ENCODE data around the gene MAP7.
"Not testable (repeated sequence)": the region's sequence is repeated elsewhere in the genome, so short reads cannot be mapped to it uniquely, and the experiment has no call there.

MAP7 gene

DNA sequence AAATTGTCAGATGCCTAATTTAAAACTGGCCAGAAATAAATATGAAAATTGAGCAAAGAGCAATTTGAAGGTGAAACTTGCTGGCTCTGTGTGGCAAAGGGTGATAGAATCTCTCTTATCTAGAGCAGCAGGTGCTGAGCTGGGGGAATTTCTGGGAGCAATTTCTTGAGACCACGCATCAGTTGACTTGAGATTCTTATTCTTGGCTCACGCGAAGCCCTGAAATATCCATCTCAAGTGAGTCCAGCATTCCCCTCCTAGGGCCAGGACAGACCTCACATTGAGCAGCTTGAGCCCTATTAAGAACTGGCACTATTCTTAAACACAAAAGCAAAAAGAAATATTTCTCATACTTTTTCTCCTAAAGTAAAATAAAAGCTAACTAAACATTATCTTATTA is 66.3 kb downstream of the MAP7 start:
- H3K27ac ChIP-seq (ENCODE audit: insufficient read depth, low read length, poor library complexity, severe bottlenecking), result no peak overlapping the region
- DNase-seq, result no peak
- no peaks in the 10 kb centered on the region for H3K4me1 ChIP-seq (ENCODE audit: control insufficient read depth, insufficient read depth, low read length, poor library complexity, severe bottlenecking)
- H3K36me3 ChIP-seq (ENCODE audit: control insufficient read depth, insufficient read depth, low read length), result no peaks in the 10 kb centered on the region
- no peaks in the 10 kb centered on the region for H3K27me3 ChIP-seq (replicated peaks; ENCODE audit: control insufficient read depth, insufficient read depth, low read length, poor library complexity, severe bottlenecking)
- H3K9me3 ChIP-seq (ENCODE audit: control insufficient read depth, low read length), result no peaks in the 10 kb centered on the region
- H3K4me3 ChIP-seq (ENCODE audit: insufficient read depth, low read depth, low read length, poor library complexity, severe bottlenecking), result no peak overlapping the region

DNA sequence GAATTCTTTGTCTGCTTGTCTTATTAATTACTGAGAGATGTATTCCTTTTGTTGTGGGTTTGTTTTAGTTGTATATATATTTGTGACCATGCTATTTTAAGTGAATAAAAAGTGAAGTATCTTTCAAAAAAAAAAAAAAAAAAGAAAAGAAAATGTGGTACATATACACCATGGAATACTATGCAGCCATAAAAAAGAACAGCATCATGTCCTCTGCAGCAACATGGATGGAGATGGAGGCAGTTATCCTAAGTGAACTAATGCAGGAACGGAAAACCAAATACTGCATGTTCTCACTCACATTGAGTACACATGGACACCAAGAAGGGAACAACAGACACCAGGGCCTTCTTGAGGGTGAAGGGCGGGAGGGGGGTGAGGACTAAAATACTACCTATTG is 67.2 kb downstream of the MAP7 start:
- not testable (repeated sequence) for H3K4me1 ChIP-seq (ENCODE audit: control insufficient read depth, insufficient read depth, low read length, poor library complexity, severe bottlenecking); DNase-seq; H3K27me3 ChIP-seq (replicated peaks; ENCODE audit: control insufficient read depth, insufficient read depth, low read length, poor library complexity, severe bottlenecking); H3K36me3 ChIP-seq (ENCODE audit: control insufficient read depth, insufficient read depth, low read length); H3K27ac ChIP-seq (ENCODE audit: insufficient read depth, low read length, poor library complexity, severe bottlenecking); H3K9me3 ChIP-seq (ENCODE audit: control insufficient read depth, low read length); H3K4me3 ChIP-seq (ENCODE audit: insufficient read depth, low read depth, low read length, poor library complexity, severe bottlenecking)

DNA sequence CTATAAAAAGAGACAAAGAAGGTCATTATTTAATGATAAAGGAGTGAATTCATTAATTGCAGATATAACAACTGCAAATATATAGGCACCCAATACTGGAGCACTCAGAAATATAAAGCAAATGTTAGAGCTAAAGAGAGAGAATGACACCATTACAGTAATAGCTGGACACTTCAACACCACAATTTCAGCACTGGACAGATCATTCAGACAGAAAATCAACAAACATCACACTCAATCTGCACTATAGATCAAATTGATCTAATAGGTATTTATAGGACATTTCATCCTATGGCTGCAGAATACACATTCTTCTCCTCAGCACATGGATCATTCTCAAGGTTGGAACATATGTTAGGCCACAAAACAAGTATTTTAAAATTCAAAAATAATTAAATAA is 72.7 kb downstream of the MAP7 start:
- no peak overlapping the region for H3K27ac ChIP-seq (ENCODE audit: insufficient read depth, low read length, poor library complexity, severe bottlenecking)
- no peaks in the 10 kb centered on the region for H3K36me3 ChIP-seq (ENCODE audit: control insufficient read depth, insufficient read depth, low read length)
- H3K9me3 ChIP-seq (ENCODE audit: control insufficient read depth, low read length), result no peaks in the 10 kb centered on the region
- H3K4me3 ChIP-seq (ENCODE audit: insufficient read depth, low read depth, low read length, poor library complexity, severe bottlenecking), result no peak overlapping the region
- no peaks in the 10 kb centered on the region for H3K4me1 ChIP-seq (ENCODE audit: control insufficient read depth, insufficient read depth, low read length, poor library complexity, severe bottlenecking)
- peaks cover 3% of the 10 kb centered on the region for H3K27me3 ChIP-seq (replicated peaks; ENCODE audit: control insufficient read depth, insufficient read depth, low read length, poor library complexity, severe bottlenecking)
- DNase-seq, result no peak

DNA sequence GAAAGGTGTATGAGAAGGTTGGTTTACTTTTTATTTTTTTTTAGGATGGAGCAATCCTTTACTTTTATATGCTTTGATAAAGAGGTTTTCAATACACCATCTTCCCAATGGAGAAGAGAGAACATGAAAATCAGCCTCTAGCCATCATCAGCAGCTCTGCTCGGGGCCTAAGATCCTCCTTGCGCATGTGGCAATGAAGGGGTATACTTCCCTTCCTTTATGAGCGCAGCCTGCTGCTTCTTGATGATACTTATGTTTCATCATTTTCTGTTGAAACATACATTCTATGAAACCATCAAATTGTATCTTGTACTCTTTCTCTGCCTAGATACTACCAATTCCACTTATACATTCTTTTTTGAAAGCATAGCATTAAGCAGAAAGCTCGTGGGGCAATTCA is 74.5 kb downstream of the MAP7 start:
- Histone ChIP-seq H3K4me3 (ENCODE audit: insufficient read depth, low read depth, low read length, poor library complexity, severe bottlenecking) (no peak overlapping the region), H3K27ac (ENCODE audit: insufficient read depth, low read length, poor library complexity, severe bottlenecking) (no peak overlapping the region), H3K27me3 (replicated peaks; ENCODE audit: control insufficient read depth, insufficient read depth, low read length, poor library complexity, severe bottlenecking) (peaks cover 3% of the 10 kb centered on the region), H3K9me3 (ENCODE audit: control insufficient read depth, low read length) (no peaks in the 10 kb centered on the region), H3K36me3 (ENCODE audit: control insufficient read depth, insufficient read depth, low read length) (no peaks in the 10 kb centered on the region), H3K4me1 (ENCODE audit: control insufficient read depth, insufficient read depth, low read length, poor library complexity, severe bottlenecking) (no peaks in the 10 kb centered on the region)
- DNase-seq, result no peak

DNA sequence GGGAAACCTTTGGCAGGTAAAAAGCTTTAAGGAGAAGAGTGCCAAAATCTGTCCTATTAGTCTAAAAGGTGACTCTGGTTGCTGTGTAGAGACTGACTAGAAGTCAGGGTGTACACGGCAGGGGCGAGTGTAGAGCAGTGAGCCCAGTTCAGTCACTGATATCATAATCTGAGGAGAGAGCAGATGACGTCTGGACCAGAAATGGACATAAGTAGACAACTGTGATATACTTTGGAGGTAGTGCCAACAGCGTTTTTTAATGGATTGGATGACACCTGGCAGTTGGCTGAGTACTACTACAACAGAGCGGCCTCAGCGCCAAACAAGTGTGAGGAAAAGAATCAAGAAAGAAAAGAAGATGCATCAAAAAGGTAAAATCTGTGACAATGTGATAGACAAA is 76.0 kb downstream of the MAP7 start:
- no peak overlapping the region for H3K27ac ChIP-seq (ENCODE audit: insufficient read depth, low read length, poor library complexity, severe bottlenecking)
- H3K27me3 ChIP-seq (replicated peaks; ENCODE audit: control insufficient read depth, insufficient read depth, low read length, poor library complexity, severe bottlenecking), result peaks cover 3% of the 10 kb centered on the region
- DNase-seq, result no peak
- H3K36me3 ChIP-seq (ENCODE audit: control insufficient read depth, insufficient read depth, low read length), result no peaks in the 10 kb centered on the region
- H3K9me3 ChIP-seq (ENCODE audit: control insufficient read depth, low read length), result no peaks in the 10 kb centered on the region
- no peaks in the 10 kb centered on the region for H3K4me1 ChIP-seq (ENCODE audit: control insufficient read depth, insufficient read depth, low read length, poor library complexity, severe bottlenecking)
- no peak overlapping the region for H3K4me3 ChIP-seq (ENCODE audit: insufficient read depth, low read depth, low read length, poor library complexity, severe bottlenecking)

DNA sequence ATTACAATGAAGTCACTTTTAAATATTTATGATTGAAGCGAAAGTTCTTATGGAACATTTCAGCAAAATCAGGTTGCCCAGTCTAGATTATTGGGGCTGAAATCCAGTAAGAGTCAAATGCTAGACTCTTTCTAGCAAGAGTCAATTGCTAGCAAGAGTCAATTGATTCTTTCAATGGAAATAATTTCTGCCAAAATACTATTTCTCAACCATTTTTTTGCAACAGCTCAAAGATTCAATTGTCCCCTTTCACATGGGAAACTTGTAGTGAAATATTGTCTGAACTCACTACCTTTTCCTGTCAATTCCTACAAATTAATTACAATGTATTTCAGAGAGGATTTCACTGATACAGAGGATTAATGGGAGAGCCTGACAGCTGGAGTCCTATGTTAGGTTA is 78.3 kb downstream of the MAP7 start:
- no peak for DNase-seq
- Histone ChIP-seq H3K27me3 (replicated peaks; ENCODE audit: control insufficient read depth, insufficient read depth, low read length, poor library complexity, severe bottlenecking) (peaks cover 3% of the 10 kb centered on the region), H3K36me3 (ENCODE audit: control insufficient read depth, insufficient read depth, low read length) (no peaks in the 10 kb centered on the region), H3K4me3 (ENCODE audit: insufficient read depth, low read depth, low read length, poor library complexity, severe bottlenecking) (no peak overlapping the region), H3K9me3 (ENCODE audit: control insufficient read depth, low read length) (no peaks in the 10 kb centered on the region), H3K4me1 (ENCODE audit: control insufficient read depth, insufficient read depth, low read length, poor library complexity, severe bottlenecking) (no peaks in the 10 kb centered on the region), H3K27ac (ENCODE audit: insufficient read depth, low read length, poor library complexity, severe bottlenecking) (no peak overlapping the region)

DNA sequence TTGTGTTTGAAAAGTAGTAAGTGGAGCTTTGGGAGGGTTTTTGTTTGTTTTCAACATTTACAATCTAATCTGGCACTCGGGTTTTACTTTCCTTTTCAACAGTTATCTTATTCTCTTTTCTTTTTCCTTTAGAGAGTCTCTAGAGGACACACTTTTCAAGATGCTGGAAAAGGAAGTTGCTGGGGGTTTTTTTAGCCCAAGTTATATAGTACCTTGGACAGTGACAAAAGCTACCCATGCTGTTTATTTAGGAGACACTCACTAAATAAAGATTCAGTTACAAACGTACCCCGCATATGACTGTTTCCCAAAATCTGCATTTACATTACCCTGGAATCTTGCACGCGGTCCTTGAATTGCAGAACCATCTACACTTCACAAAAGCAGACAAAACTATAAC is 78.8 kb downstream of the MAP7 start:
- H3K4me3 ChIP-seq (ENCODE audit: insufficient read depth, low read depth, low read length, poor library complexity, severe bottlenecking), result no peak overlapping the region
- no peaks in the 10 kb centered on the region for H3K4me1 ChIP-seq (ENCODE audit: control insufficient read depth, insufficient read depth, low read length, poor library complexity, severe bottlenecking)
- DNase-seq, result no peak
- no peaks in the 10 kb centered on the region for H3K9me3 ChIP-seq (ENCODE audit: control insufficient read depth, low read length)
- peaks cover 3% of the 10 kb centered on the region for H3K27me3 ChIP-seq (replicated peaks; ENCODE audit: control insufficient read depth, insufficient read depth, low read length, poor library complexity, severe bottlenecking)
- H3K36me3 ChIP-seq (ENCODE audit: control insufficient read depth, insufficient read depth, low read length), result no peaks in the 10 kb centered on the region
- no peak overlapping the region for H3K27ac ChIP-seq (ENCODE audit: insufficient read depth, low read length, poor library complexity, severe bottlenecking)

DNA sequence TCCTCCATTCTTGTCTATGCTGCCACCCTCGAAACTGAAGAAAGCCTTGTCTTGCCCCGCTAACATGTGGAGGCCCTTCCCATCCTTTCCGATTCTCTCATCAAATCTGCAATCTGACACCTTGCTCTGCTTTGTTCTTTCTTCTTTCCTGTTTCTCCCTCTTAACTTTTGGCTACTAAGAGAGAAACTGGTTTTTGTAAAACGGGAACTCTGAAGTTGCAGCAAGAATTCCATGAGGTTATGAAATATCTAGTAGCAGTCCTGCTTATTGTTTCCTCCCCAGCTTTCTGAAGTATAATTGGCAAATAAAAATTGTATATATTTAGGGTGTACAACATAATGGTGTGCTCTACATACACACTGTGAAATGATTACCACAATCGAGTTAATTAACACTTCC is 80.2 kb downstream of the MAP7 start:
- no peak for DNase-seq
- Histone ChIP-seq H3K9me3 (ENCODE audit: control insufficient read depth, low read length) (no peaks in the 10 kb centered on the region), H3K4me1 (ENCODE audit: control insufficient read depth, insufficient read depth, low read length, poor library complexity, severe bottlenecking) (no peaks in the 10 kb centered on the region), H3K36me3 (ENCODE audit: control insufficient read depth, insufficient read depth, low read length) (no peaks in the 10 kb centered on the region), H3K27ac (ENCODE audit: insufficient read depth, low read length, poor library complexity, severe bottlenecking) (no peak overlapping the region), H3K27me3 (replicated peaks; ENCODE audit: control insufficient read depth, insufficient read depth, low read length, poor library complexity, severe bottlenecking) (no peaks in the 10 kb centered on the region), H3K4me3 (ENCODE audit: insufficient read depth, low read depth, low read length, poor library complexity, severe bottlenecking) (no peak overlapping the region)

DNA sequence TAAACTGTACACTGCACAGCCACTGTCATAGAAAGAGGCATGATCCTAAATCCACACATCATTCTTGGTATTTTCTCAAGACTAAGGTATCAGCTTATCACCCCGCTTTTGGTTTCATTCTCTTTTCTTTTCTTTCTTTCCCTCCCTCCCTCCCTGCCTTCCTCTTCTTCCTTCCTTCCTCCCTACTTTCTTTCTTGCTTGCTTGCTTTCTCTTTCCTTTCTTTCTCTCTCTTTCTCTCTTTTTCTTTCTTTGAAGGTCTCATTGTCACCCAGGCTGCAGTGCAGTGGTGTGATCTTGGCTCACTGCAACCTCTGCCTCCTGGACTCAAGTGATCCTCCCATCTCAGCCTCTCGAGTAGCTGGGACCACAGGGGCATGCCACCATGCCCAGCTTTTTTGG is 81.1 kb downstream of the MAP7 start:
- H3K9me3 ChIP-seq (ENCODE audit: control insufficient read depth, low read length), result no peaks in the 10 kb centered on the region
- no peaks in the 10 kb centered on the region for H3K27me3 ChIP-seq (replicated peaks; ENCODE audit: control insufficient read depth, insufficient read depth, low read length, poor library complexity, severe bottlenecking)
- H3K27ac ChIP-seq (ENCODE audit: insufficient read depth, low read length, poor library complexity, severe bottlenecking), result no peak overlapping the region
- H3K4me1 ChIP-seq (ENCODE audit: control insufficient read depth, insufficient read depth, low read length, poor library complexity, severe bottlenecking), result no peaks in the 10 kb centered on the region
- no peak overlapping the region for H3K4me3 ChIP-seq (ENCODE audit: insufficient read depth, low read depth, low read length, poor library complexity, severe bottlenecking)
- H3K36me3 ChIP-seq (ENCODE audit: control insufficient read depth, insufficient read depth, low read length), result no peaks in the 10 kb centered on the region
- DNase-seq, result no peak

DNA sequence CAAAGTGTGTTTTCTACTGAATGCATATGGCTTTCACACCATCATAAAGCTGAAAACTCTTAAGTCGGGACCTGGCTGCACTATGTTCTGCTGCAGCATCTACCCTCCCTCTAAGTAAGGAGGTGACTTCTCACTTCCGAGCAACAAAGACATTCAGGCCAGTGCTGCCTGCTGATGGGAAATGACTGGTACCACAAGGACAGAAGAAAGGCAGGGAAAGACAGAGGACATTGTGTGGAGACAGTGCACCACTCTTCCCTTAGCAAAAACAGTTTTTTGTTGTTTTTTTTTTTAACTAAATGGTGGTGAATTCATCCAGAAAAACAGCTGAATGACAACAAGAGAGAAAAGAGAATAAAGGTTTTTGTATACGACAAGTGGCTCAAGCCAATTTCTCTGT is 81.5 kb downstream of the MAP7 start:
- Histone ChIP-seq H3K4me1 (ENCODE audit: control insufficient read depth, insufficient read depth, low read length, poor library complexity, severe bottlenecking) (no peaks in the 10 kb centered on the region), H3K27me3 (replicated peaks; ENCODE audit: control insufficient read depth, insufficient read depth, low read length, poor library complexity, severe bottlenecking) (no peaks in the 10 kb centered on the region), H3K9me3 (ENCODE audit: control insufficient read depth, low read length) (no peaks in the 10 kb centered on the region), H3K27ac (ENCODE audit: insufficient read depth, low read length, poor library complexity, severe bottlenecking) (no peak overlapping the region), H3K36me3 (ENCODE audit: control insufficient read depth, insufficient read depth, low read length) (no peaks in the 10 kb centered on the region), H3K4me3 (ENCODE audit: insufficient read depth, low read depth, low read length, poor library complexity, severe bottlenecking) (no peak overlapping the region)
- DNase-seq, result no peak

DNA sequence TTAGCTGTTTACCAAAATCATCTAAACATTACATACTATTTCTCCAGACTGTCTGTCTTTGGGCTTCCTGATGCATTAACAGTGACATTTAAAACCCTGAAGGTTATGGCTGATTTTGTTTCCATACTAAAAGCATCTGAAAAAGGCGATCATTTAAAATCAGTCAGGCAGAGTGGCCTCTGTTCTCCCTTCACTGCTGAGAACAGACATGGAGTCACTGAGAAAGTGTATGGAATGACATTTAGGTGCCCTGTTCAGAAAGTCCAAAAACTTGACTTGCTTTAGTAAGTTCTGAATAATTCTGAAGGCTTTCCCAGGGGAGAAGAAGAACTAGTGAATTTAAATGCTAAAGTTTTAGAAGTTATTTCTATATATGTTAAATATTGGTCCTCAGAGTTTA is 83.0 kb downstream of the MAP7 start:
- Histone ChIP-seq H3K27ac (ENCODE audit: insufficient read depth, low read length, poor library complexity, severe bottlenecking) (no peak overlapping the region), H3K27me3 (replicated peaks; ENCODE audit: control insufficient read depth, insufficient read depth, low read length, poor library complexity, severe bottlenecking) (no peaks in the 10 kb centered on the region), H3K36me3 (ENCODE audit: control insufficient read depth, insufficient read depth, low read length) (no peaks in the 10 kb centered on the region), H3K4me3 (ENCODE audit: insufficient read depth, low read depth, low read length, poor library complexity, severe bottlenecking) (no peak overlapping the region), H3K9me3 (ENCODE audit: control insufficient read depth, low read length) (no peaks in the 10 kb centered on the region), H3K4me1 (ENCODE audit: control insufficient read depth, insufficient read depth, low read length, poor library complexity, severe bottlenecking) (no peaks in the 10 kb centered on the region)
- DNase-seq, result no peak

All from effector memory CD4-positive, alpha-beta T cell (primary cell).